GM23338 (cell line): ENCODE results near the gene SRSF2. TPM values are rescaled to one million over a fixed set of nuclear protein-coding genes. Genes with fewer than 3 reads are reported as not detected.

Experiments
- ATAC-seq: fragments of 200-7000 bp; cut with Tn5 transposase; 3 replicates; pipeline ENCODE4 v1.9.1; 2020
- DNase-seq: peaks from one replicate; pipeline ENCODE4 v3.0.0-alpha.2; 2015; ENCODE audit warnings: low spot score
- H2AFZ ChIP-seq: fragments of 200-600 bp; sonication (generic); 2 replicates; pipeline ENCODE4 v1.8.0; 2016; ENCODE audit warnings: antibody characterized with exemption, mild to moderate bottlenecking, moderate library complexity
- H3F3A ChIP-seq: fragments of 200-600 bp; sonication (generic); replicated peaks from 2 replicates; pipeline ENCODE4 v1.8.0; 2017; ENCODE audit warnings: antibody characterized with exemption, mixed run types, low read depth
- H3K27ac ChIP-seq: fragments of 200-600 bp; sonication (generic); 2 replicates; pipeline ENCODE4 v1.6.1; 2016; ENCODE audit warnings: low read depth
- H3K27me3 ChIP-seq: fragments of 200-600 bp; sonication (generic); 2 replicates; pipeline ENCODE4 v1.8.0; 2016; ENCODE audit warnings: mild to moderate bottlenecking, mixed run types, moderate library complexity; ENCODE audit not compliant: insufficient read depth
- H3K36me3 ChIP-seq: fragments of 200-600 bp; sonication (generic); 2 replicates; pipeline ENCODE4 v1.8.0; 2016; ENCODE audit warnings: mild to moderate bottlenecking; ENCODE audit not compliant: insufficient read depth
- H3K4me1 ChIP-seq: fragments of 200-600 bp; sonication (generic); 2 replicates; pipeline ENCODE4 v1.8.0; 2016; ENCODE audit warnings: mild to moderate bottlenecking, moderate library complexity; ENCODE audit not compliant: insufficient read depth
- H3K4me2 ChIP-seq: fragments of 200-600 bp; sonication (generic); 2 replicates; pipeline ENCODE4 v1.7.1; 2017; ENCODE audit warnings: mixed run types
- H3K4me3 ChIP-seq: fragments of 200-600 bp; sonication (generic); 2 replicates; pipeline ENCODE4 v1.6.1; 2016; ENCODE audit warnings: mixed run types
- H3K79me2 ChIP-seq: fragments of 200-600 bp; sonication (generic); replicated peaks from 2 replicates; pipeline ENCODE4 v1.8.0; 2017; ENCODE audit warnings: mild to moderate bottlenecking; ENCODE audit not compliant: insufficient read depth
- H3K9me2 ChIP-seq: fragments of 200-600 bp; sonication (generic); 2 replicates; pipeline ENCODE4 v1.8.0; 2017; ENCODE audit not compliant: insufficient read depth
- H4K20me1 ChIP-seq: fragments of 200-600 bp; sonication (generic); replicated peaks from 2 replicates; pipeline ENCODE4 v1.8.0; 2017; ENCODE audit warnings: mild to moderate bottlenecking; ENCODE audit not compliant: insufficient read depth
- H3K27ac Mint-ChIP-seq: 2 replicates; pipeline ENCODE4 v1.8.0; 2020; ENCODE audit warnings: inconsistent platforms, mild to moderate bottlenecking, moderate library complexity, mixed read lengths
- H3K27me3 Mint-ChIP-seq: 3 replicates; pipeline ENCODE4 v1.8.0; 2022; ENCODE audit warnings: low read depth, mild to moderate bottlenecking, moderate library complexity, mixed read lengths, inconsistent platforms; ENCODE audit not compliant: insufficient read depth, poor library complexity
- H3K36me3 Mint-ChIP-seq: 3 replicates; pipeline ENCODE4 v1.8.0; 2021; ENCODE audit warnings: low read depth, mild to moderate bottlenecking, inconsistent platforms, moderate library complexity, mixed read lengths
- H3K4me1 Mint-ChIP-seq: 3 replicates; pipeline ENCODE4 v1.8.0; 2020; ENCODE audit warnings: mild to moderate bottlenecking, inconsistent platforms, mixed read lengths
- H3K4me3 Mint-ChIP-seq: 3 replicates; pipeline ENCODE4 v1.8.0; 2021; ENCODE audit warnings: moderate library complexity, mild to moderate bottlenecking, inconsistent platforms, mixed read lengths
- H3K9me3 Mint-ChIP-seq: 3 replicates; pipeline ENCODE4 v1.8.0; 2020; ENCODE audit warnings: moderate library complexity, mild to moderate bottlenecking, inconsistent platforms, mixed read lengths
- EZH2 ChIP-seq: fragments of 200-600 bp; sonication (generic); IDR thresholded peaks from one replicate; pipeline ENCODE4 v1.8.0; 2017; ENCODE audit warnings: antibody characterized with exemption, mild to moderate bottlenecking, low read depth; ENCODE audit not compliant: unreplicated experiment
- ZNF331 ChIP-seq: fragments of 250-450 bp; sonication (Bioruptor Pico); IDR thresholded peaks from 2 replicates; pipeline ENCODE4 v1.5.0; 2020; ENCODE audit warnings: low read depth, mild to moderate bottlenecking, moderate library complexity
- ZNF462 ChIP-seq: fragments of 250-450 bp; sonication (Bioruptor Pico); IDR thresholded peaks from 2 replicates; pipeline ENCODE4 v1.5.0; 2020; ENCODE audit warnings: mild to moderate bottlenecking, moderate library complexity
- polyA plus RNA-seq: library from polyadenylated mRNA; unstranded; fragments of >200 nt; fragmentation: Nextera tagmentation; extraction: Ambion mirVana; gene quantifications from 2 replicates; pipeline ENCODE4 v1.2.1, GENCODE V29; 2016
- total RNA-seq: library from RNA; depleted of rRNA; stranded (reverse); fragments of >200 nt; shearing (Covaris generic); gene quantifications from 2 replicates; pipeline ENCODE4 v1.2.3, GENCODE V29; 2014

SRSF2 gene
- total and polyA plus RNA-seq, 2 experiments from 2014 or later = 317 to 547 TPM

GRCh38 chr17:76695059-76695831 is 41.9 kb downstream of the SRSF2 start (continued):
- TF ChIP-seq ZNF462 (CRISPR knock-in tag) (no peak), EZH2 (no peak)

- no peak overlapping the region for H3K4me3 Mint-ChIP-seq
- H3K36me3 Mint-ChIP-seq = no peaks in the 10 kb centered on the region
- TF ChIP-seq ZNF331 (CRISPR knock-in tag) (no peak), EZH2 (no peak)
- DNase-seq (no peak), ATAC-seq (no peak)
- Histone ChIP-seq H3K36me3 (no peaks in the 10 kb centered on the region), H3K4me3 (no peak overlapping the region), H3F3A (no peaks in the 10 kb centered on the region), H4K20me1 (no peaks in the 10 kb centered on the region), H2AFZ (no peak overlapping the region), H3K4me1 (peaks cover 4% of the 10 kb centered on the region; the same call in 1 of the 2 replicates), H3K27ac (no peak overlapping the region), H3K9me2 (no peaks in the 10 kb centered on the region), H3K79me2 (no peaks in the 10 kb centered on the region), H3K27me3 (no peaks in the 10 kb centered on the region), H3K4me2 (no peak overlapping the region)
- no peaks in the 10 kb centered on the region for H3K9me3 Mint-ChIP-seq
- no peak overlapping the region for H3K27ac Mint-ChIP-seq
- H3K4me1 Mint-ChIP-seq = peaks cover 21% of the 10 kb centered on the region
- peaks cover 4% of the 10 kb centered on the region for H3K27me3 Mint-ChIP-seq
Measured at GRCh38 chr17:76691379-76692191, 45.5 kb downstream of the SRSF2 start.
